Measurements from ENCODE around the gene SCARF1. TPM values are rescaled to one million over a fixed set of nuclear protein-coding genes. Genes with fewer than 3 reads are reported as not detected.
"Not testable (repeated sequence)": the region's sequence is repeated elsewhere in the genome, so short reads cannot be mapped to it uniquely, and the experiment has no call there.

SCARF1 gene
- total RNA-seq (2014; rRNA removed; shearing (Covaris generic)): 0.06 TPM in 1 of 2 replicates, not detected in the other

- no peak for DNase-seq (ENCODE audit: low spot score)
These were observed at the start of gene SCARF1 for GRCh38 chr17:1645207-1646171. TSS of gene SCARF1 (minus strand) at chr17:1645732. CDS start at chr17:1645697, 35 bp downstream.

GRCh38 chr17:1693339-1693738, 47.8 kb upstream of the SCARF1 start:
- no peak for DNase-seq (ENCODE audit: low spot score)

GRCh38 chr17:1690544-1691221, 45.2 kb upstream of the SCARF1 start:
- DNase-seq (ENCODE audit: low spot score): no peak

- not testable (repeated sequence) for DNase-seq (ENCODE audit: low spot score)
These were observed 42.9 kb upstream of the SCARF1 start for GRCh38 chr17:1688405-1688804.

GRCh38 chr17:1686086-1686485, 40.6 kb upstream of the SCARF1 start:
- DNase-seq (ENCODE audit: low spot score): no peak

GRCh38 chr17:1684378-1685189, 39.1 kb upstream of the SCARF1 start, which contains the start of gene PRPF8:
TSS of gene PRPF8 (minus strand) at chr17:1684867. CDS start at chr17:1684571, 296 bp downstream.
- DNase-seq (ENCODE audit: low spot score): peak; percentile 98

- DNase-seq (ENCODE audit: low spot score): no peak
These were observed 37.9 kb upstream of the SCARF1 start for GRCh38 chr17:1683459-1683858.

GRCh38 chr17:1676401-1676800, 30.9 kb upstream of the SCARF1 start:
- no peak for DNase-seq (ENCODE audit: low spot score)

- no peak for DNase-seq (ENCODE audit: low spot score)
These were observed 27.7 kb upstream of the SCARF1 start for GRCh38 chr17:1673041-1673785.

- DNase-seq (ENCODE audit: low spot score): not testable (repeated sequence)
These were observed 18.4 kb upstream of the SCARF1 start for GRCh38 chr17:1663934-1664333.

- no peak for DNase-seq (ENCODE audit: low spot score)
These were observed 15.5 kb upstream of the SCARF1 start for GRCh38 chr17:1661045-1661444.

GRCh38 chr17:1658100-1658499, 12.6 kb upstream of the SCARF1 start:
- no peak for DNase-seq (ENCODE audit: low spot score)

GRCh38 chr17:1653735-1654134, 8.2 kb upstream of the SCARF1 start:
- DNase-seq (ENCODE audit: low spot score): no peak

- DNase-seq (ENCODE audit: low spot score): not testable (repeated sequence)
These were observed 7.3 kb upstream of the SCARF1 start for GRCh38 chr17:1652794-1653193.

GRCh38 chr17:1651559-1651844, 6.0 kb upstream of the SCARF1 start:
- no peak for DNase-seq (ENCODE audit: low spot score)

- DNase-seq (ENCODE audit: low spot score): no peak
These were observed 5.4 kb upstream of the SCARF1 start for GRCh38 chr17:1650731-1651558.

- peak; percentile 58 for DNase-seq (ENCODE audit: low spot score)
These were observed 4.4 kb upstream of the SCARF1 start, which contains the start of gene RILP for GRCh38 chr17:1649844-1650501. TSS of gene RILP (minus strand) at chr17:1649866. CDS start at chr17:1649804, 62 bp downstream.

GRCh38 chr17:1648963-1649843, 3.7 kb upstream of the SCARF1 start:
- peak; percentile 93 for DNase-seq (ENCODE audit: low spot score)

All from H4 (cell line).